ENCODE measurements around the gene MED26. TPM values are rescaled to one million over a fixed set of nuclear protein-coding genes. Genes with fewer than 3 reads are reported as not detected.

MED26 gene
- total and polyA plus RNA-seq, 5 donors, result 4.5 to 6.1 (median 5.4) TPM

DNA sequence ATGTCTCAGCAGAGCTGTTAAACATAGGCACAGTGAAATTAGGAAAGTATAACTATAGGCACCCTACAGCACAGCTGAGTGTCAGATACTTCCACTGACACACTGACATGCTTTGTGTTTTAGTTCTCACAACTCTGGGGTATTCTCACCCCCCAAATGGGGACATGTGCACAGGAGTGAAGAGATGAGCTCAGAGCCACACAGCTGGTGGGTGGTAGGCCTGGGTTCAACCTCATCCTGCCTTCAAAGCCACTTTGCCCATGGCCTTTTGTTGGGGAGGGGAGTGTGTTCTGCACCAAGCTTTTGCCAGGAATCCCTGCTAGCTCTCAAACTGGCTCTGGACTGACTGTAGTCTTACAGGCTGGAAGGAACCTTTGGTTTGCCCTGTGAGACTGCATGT, 54.1 kb downstream of the MED26 start:
- peak in 1 of 3 donors; percentile 4 for DNase-seq
- no peak overlapping the region for H3K4me3 ChIP-seq (ENCODE audit: low read length)
- H3K9me3 ChIP-seq (ENCODE audit: control insufficient read depth, low read length), result no peaks in the 10 kb centered on the region
- no peaks in the 10 kb centered on the region for H3K27me3 ChIP-seq (ENCODE audit: control insufficient read depth, insufficient read depth)
- intact Hi-C loops (cut with DNase I), result loop anchor here in 2 of 4 donors (5.0 to 10.0 kb wide), 2 partner anchors 51 to 53 kb away; partner anchors contain the start of gene MED26 (in 2 of the 2)
- no peak for ATAC-seq
- H3K4me1 ChIP-seq (ENCODE audit: control insufficient read depth, insufficient read depth, low read length), result peaks cover 8% of the 10 kb centered on the region
- no peak overlapping the region for H3K27ac ChIP-seq (ENCODE audit: low read length)

DNA sequence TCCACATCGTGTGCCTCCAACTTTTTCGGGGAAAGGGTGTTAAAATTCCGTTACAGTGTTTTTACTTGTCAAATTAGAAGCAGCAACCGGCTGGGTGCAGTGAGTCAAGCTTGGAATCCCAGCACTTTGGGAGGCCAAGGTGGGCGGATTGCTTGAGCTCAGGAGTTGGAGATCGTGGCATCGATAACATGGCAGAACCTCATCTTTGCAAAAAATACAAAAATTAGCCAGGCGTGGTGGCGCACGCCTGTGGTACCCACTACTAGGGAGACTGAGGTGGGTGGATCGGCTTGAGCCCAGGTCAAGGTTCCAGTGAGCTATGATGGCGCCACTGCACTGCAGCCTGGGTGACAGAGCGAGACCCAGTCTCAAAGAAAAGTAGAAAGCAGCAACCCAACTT, 54.7 kb downstream of the MED26 start:
- peaks cover 8% of the 10 kb centered on the region for H3K4me1 ChIP-seq (ENCODE audit: control insufficient read depth, insufficient read depth, low read length)
- ATAC-seq (no peak), DNase-seq (peak in 1 of 3 donors; percentile 37)
- intact Hi-C loops (cut with DNase I), result loop anchor here in 2 of 4 donors (5.0 to 10.0 kb wide), 2 partner anchors 52 to 54 kb away; partner anchors contain the start of gene MED26 (in 2 of the 2)
- peak overlapping the region; percentile 86 for H3K4me3 ChIP-seq (ENCODE audit: low read length)
- H3K27ac ChIP-seq (ENCODE audit: low read length), result no peak overlapping the region
- 67% methylated on average over 13 of the region's 13 CpGs for WGBS
- H3K27me3 ChIP-seq (ENCODE audit: control insufficient read depth, insufficient read depth), result no peaks in the 10 kb centered on the region
- no peaks in the 10 kb centered on the region for H3K9me3 ChIP-seq (ENCODE audit: control insufficient read depth, low read length)

DNA sequence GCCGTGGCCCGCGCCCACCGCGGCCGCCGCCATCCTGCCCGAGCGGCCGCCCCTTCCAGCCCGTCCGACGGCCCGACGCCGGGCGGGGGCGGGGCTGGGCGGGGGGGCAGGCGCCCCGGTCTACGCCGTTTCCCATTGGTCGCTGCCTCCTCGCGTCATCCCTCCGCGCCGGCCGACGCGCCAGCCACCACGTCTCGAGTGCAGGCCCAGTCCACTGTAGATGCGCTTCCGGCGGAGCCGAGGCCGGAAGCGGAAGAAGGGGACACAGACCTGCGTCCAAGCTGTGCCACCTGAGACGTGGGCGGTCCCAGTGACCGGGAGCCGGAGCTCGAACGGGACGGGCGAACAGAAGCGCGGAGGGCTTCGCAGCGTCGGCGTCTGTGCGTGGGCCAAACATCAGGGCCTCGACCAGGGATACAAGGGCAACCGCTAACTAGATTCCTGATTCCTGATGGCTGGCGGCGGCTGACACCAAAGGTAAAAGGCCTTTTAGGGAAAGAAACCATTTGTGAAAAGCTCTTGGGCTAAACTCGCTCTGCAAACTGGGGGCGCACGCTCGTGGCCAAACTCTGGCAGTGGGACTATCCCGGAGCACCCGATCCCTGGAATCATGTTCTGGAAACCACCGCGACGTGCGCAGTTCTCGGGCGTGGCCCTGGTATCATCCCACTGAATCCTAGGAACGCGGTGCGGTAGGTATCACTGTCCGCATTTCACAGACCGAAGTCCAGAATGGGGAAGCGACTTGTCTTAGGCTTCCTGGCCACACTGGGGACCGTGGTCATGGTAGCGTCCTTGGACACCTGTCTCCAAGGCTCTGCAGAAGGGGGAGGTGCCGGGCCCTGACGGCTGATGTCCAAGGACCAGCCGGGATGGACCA, 55.4 kb downstream of the MED26 start, which contains the start of gene SLC35E1:
SLC35E1 (minus strand) TSS at position 84 of the 880 bp plus-strand sequence; CDS start at position 33, 51 bp downstream.
- intact Hi-C loops (cut with DNase I), result loop anchor here in 2 of 4 donors (5.0 to 10.0 kb wide), 2 partner anchors 52 to 55 kb away; partner anchors contain the start of gene MED26 (in 2 of the 2)
- under 1% methylated on average over 83 of the region's 83 CpGs for WGBS
- DNase-seq (peak; percentile 97 to 98 (median 98)), ATAC-seq (peak; percentile 97)
- Histone ChIP-seq H3K4me1 (ENCODE audit: control insufficient read depth, insufficient read depth, low read length) (peaks cover 8% of the 10 kb centered on the region), H3K4me3 (ENCODE audit: low read length) (peak within 1 kb of the TSS; percentile 86), H3K9me3 (ENCODE audit: control insufficient read depth, low read length) (no peaks in the 10 kb centered on the region), H3K27me3 (ENCODE audit: control insufficient read depth, insufficient read depth) (no peaks in the 10 kb centered on the region), H3K27ac (ENCODE audit: low read length) (peak within 1 kb of the TSS; percentile 81)

DNA sequence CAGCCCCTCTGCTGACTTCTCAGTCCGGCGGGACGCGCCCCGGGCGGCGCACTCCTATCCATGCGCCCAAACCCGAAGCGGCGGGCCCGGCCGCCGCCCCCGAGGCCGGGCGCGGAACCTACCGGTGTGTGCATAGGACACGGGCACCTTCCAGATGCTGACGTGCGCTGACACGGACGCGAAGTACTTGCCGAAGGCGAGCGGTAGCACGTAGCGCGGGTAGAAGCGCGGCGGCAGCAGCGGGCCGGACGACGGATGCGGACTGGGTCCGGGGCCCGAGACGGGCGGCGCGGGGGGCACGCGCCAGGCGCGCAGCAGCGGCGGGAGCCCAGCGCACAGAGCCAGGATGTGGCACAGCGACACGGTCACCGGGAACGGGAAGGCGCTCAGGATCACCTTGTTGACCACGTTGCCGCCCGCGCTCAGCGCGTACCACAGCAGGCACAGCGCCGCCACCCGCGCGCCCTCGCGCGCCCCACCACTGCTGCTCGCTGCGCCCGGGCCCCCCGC, 56.1 kb downstream of the MED26 start:
- H3K4me3 ChIP-seq (ENCODE audit: low read length), result peak overlapping the region; percentile 86
- no peaks in the 10 kb centered on the region for H3K27me3 ChIP-seq (ENCODE audit: control insufficient read depth, insufficient read depth)
- no peaks in the 10 kb centered on the region for H3K9me3 ChIP-seq (ENCODE audit: control insufficient read depth, low read length)
- DNase-seq (no peak), ATAC-seq (peak in 1 of 2 donors; percentile 4)
- H3K4me1 ChIP-seq (ENCODE audit: control insufficient read depth, insufficient read depth, low read length), result peaks cover 8% of the 10 kb centered on the region
- intact Hi-C loops (cut with DNase I), result loop anchor here in 2 of 4 donors (5.0 to 10.0 kb wide), 2 partner anchors 53 to 55 kb away; partner anchors contain the start of gene MED26 (in 2 of the 2)
- H3K27ac ChIP-seq (ENCODE audit: low read length), result peak overlapping the region; percentile 73
- under 1% methylated on average over 75 of the region's 75 CpGs for WGBS

DNA sequence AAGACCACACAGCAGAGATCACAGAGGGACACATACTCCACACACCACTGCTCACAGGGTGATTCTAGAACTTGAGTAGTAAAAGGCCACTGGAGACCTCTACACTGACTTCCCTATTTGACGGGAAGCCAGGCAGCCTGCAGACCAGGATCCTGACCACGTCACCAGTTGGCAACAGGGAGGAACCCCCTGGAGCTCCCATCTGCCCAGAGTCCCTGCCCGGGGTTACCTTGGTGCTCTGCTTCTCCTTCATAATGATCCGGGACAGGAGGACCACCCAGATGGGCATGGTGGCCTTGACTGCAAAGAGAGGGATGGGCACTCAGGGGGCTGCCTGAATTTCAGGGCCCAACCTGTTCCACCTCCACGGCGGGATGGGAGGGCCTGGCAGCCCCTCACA, 56.7 kb downstream of the MED26 start:
- Histone ChIP-seq H3K27ac (ENCODE audit: low read length) (no peak overlapping the region), H3K4me3 (ENCODE audit: low read length) (peak overlapping the region; percentile 86), H3K27me3 (ENCODE audit: control insufficient read depth, insufficient read depth) (no peaks in the 10 kb centered on the region), H3K4me1 (ENCODE audit: control insufficient read depth, insufficient read depth, low read length) (peaks cover 8% of the 10 kb centered on the region), H3K9me3 (ENCODE audit: control insufficient read depth, low read length) (no peaks in the 10 kb centered on the region)
- 23% methylated on average over 6 of the region's 6 CpGs for WGBS
- DNase-seq (peak in 1 of 3 donors; percentile 55), ATAC-seq (no peak)
- intact Hi-C loops (cut with DNase I), result loop anchor here in 2 of 4 donors (5.0 to 10.0 kb wide), 2 partner anchors 54 to 56 kb away; partner anchors contain the start of gene MED26 (in 2 of the 2)

DNA sequence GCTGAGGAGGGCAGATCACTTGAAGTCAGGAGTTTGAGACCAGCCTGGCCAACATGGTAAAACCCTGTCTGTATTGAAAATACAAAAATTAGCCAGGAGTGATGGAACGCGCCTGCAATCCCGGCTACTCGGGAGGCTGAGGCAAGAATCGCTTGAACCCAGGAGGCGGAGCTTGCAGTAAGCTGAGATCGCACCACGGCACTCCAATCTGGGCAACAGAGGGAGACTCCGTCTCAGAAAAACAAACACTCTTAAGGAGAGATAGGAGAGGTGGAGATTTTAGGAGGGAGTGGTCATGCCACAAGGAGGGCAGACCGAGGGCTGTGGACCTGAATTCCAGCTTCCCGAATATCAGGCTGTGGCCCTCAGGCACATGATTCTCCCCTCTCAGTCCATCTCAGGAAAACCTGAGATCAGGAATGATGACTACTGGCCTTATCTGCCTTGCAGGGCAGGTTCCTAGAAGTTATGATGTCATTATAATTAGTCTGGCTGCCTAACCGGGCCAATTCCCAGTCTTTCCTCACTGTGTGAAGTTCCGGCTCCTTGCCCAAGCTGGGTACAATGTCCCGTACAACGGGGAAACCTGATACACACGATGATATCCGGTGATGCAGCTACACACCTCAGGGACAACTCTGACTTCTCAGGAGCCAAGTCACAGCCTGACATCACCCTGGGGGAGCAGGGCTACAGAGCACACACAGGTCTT, 58.2 kb downstream of the MED26 start:
- peak in 1 of 3 donors; percentile 21 for DNase-seq
- Histone ChIP-seq H3K9me3 (ENCODE audit: control insufficient read depth, low read length) (no peaks in the 10 kb centered on the region), H3K27ac (ENCODE audit: low read length) (no peak overlapping the region), H3K4me3 (ENCODE audit: low read length) (no peak overlapping the region), H3K27me3 (ENCODE audit: control insufficient read depth, insufficient read depth) (no peaks in the 10 kb centered on the region), H3K4me1 (ENCODE audit: control insufficient read depth, insufficient read depth, low read length) (peaks cover 8% of the 10 kb centered on the region)
- intact Hi-C loops (cut with DNase I), result loop anchor here in 2 of 4 donors (5.0 to 10.0 kb wide), 2 partner anchors 55 to 58 kb away; partner anchors contain the start of gene MED26 (in 2 of the 2)
- 85% methylated on average over 17 of the region's 17 CpGs for WGBS
- ATAC-seq, result no peak

DNA sequence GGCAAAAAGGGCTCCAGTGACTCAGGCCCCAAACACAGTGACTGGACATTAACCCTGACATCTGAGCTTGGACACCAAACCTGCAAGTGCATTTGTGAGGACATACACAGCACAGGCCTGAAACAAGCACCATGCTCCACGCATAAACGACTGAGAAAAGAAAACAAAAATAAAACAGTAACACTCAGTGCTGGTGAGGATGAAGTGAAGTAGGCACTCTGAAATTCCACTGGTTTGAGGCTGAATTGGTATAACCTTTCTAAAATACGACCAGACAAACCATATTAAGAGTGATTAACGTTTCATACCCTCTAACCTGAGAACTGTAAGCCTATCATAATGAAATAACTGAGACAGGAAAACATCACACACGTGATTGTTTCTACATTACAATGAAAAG, 61.3 kb downstream of the MED26 start:
- Histone ChIP-seq H3K27ac (ENCODE audit: low read length) (no peak overlapping the region), H3K27me3 (ENCODE audit: control insufficient read depth, insufficient read depth) (no peaks in the 10 kb centered on the region), H3K4me1 (ENCODE audit: control insufficient read depth, insufficient read depth, low read length) (peaks cover 2% of the 10 kb centered on the region), H3K9me3 (ENCODE audit: control insufficient read depth, low read length) (no peaks in the 10 kb centered on the region), H3K4me3 (ENCODE audit: low read length) (no peak overlapping the region)
- ATAC-seq, result no peak
- WGBS, result 94% methylated on average over 5 of the region's 5 CpGs
- no peak for DNase-seq
- intact Hi-C loops (cut with DNase I), result no loop called here

DNA sequence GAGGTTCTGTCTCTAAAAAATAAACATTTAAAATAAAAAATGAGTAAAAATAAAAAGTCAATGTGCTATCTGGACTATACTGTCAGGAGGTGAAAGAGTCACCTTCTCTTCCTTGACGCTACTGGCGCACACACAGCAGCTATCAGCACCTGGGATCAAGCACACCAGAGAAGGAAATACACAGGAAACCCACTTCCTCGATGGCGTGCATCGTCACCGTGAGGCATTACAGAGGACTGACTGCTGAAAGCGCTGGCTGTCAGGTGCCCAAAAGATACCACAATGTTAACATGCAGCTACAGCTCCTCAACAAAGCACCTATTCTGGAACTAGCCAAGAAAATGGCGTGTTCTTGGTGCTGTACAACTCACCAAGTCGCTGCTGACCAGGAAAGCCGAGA, 61.8 kb downstream of the MED26 start:
- Histone ChIP-seq H3K9me3 (ENCODE audit: control insufficient read depth, low read length) (no peaks in the 10 kb centered on the region), H3K4me3 (ENCODE audit: low read length) (no peak overlapping the region), H3K27ac (ENCODE audit: low read length) (no peak overlapping the region), H3K4me1 (ENCODE audit: control insufficient read depth, insufficient read depth, low read length) (no peaks in the 10 kb centered on the region), H3K27me3 (ENCODE audit: control insufficient read depth, insufficient read depth) (no peaks in the 10 kb centered on the region)
- DNase-seq (peak in 2 of 3 donors; percentile 41 to 60), ATAC-seq (no peak)
- intact Hi-C loops (cut with DNase I), result no loop called here
- WGBS, result 70% methylated on average over 10 of the region's 10 CpGs

DNA sequence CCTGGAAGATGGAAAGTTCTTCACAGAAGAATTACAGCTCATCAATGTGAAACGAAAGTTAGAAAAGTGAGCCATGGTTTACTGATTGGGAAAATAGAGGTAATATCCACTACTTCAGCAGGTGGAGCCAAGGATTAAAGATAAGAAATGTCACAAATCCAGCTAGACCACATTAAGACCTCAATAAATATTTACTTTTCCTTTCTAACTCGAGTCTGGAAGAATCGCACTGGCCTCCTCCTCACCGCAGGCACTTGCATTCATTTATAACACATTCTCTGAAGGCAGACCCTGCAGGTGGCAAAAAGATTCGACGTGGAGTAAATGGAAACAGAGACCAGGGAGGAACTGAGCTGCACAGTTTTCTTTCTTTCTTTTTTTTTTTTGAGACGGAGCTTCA, 63.2 kb downstream of the MED26 start:
- Histone ChIP-seq H3K9me3 (ENCODE audit: control insufficient read depth, low read length) (no peaks in the 10 kb centered on the region), H3K27me3 (ENCODE audit: control insufficient read depth, insufficient read depth) (no peaks in the 10 kb centered on the region), H3K27ac (ENCODE audit: low read length) (no peak overlapping the region), H3K4me1 (ENCODE audit: control insufficient read depth, insufficient read depth, low read length) (no peaks in the 10 kb centered on the region), H3K4me3 (ENCODE audit: low read length) (no peak overlapping the region)
- DNase-seq (peak in 1 of 3 donors; percentile 4), ATAC-seq (no peak)
- 95% methylated on average over 7 of the region's 7 CpGs for WGBS
- intact Hi-C loops (cut with DNase I), result no loop called here

DNA sequence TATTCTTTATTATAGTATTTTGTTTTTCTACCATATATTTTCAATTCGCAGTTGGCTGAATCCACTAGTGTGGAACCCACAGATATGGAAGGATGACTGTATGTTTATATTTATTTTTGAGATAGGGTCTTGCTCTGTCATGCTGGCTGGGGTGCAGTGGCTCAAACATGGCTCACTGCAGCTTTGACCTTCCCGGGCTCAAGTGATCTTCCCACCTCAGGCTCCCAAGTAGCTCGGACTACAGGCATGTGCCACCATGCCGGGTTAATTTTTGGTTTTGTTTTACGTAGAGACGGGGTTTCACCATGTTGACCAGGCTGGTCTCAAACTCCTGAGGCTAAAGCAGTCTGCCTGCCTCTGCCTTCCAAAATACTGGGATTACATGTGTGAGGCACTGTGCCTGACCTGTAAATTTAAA, 65.4 kb downstream of the MED26 start:
- Histone ChIP-seq H3K4me1 (ENCODE audit: control insufficient read depth, insufficient read depth, low read length) (no peaks in the 10 kb centered on the region), H3K4me3 (ENCODE audit: low read length) (no peak overlapping the region), H3K9me3 (ENCODE audit: control insufficient read depth, low read length) (no peaks in the 10 kb centered on the region), H3K27me3 (ENCODE audit: control insufficient read depth, insufficient read depth) (no peaks in the 10 kb centered on the region), H3K27ac (ENCODE audit: low read length) (no peak overlapping the region)
- no peak for ATAC-seq
- WGBS, result 92% methylated on average over 6 of the region's 6 CpGs
- DNase-seq, result no peak
- intact Hi-C loops (cut with DNase I), result no loop called here
